GM23338 (cell line): ENCODE data around the gene IL1RN.

Source experiments
- CREB1 ChIP-seq: fragments of 250-450 bp; sonication (Bioruptor Pico); IDR thresholded peaks from 2 replicates; pipeline ENCODE4 v1.5.0; 2020; ENCODE audit warnings: low read depth, mild to moderate bottlenecking, moderate library complexity
- ETS1 ChIP-seq: IDR thresholded peaks from 2 replicates; pipeline ENCODE4 v1.6.1; 2016; ENCODE audit warnings: antibody characterized with exemption
- EZH2 ChIP-seq: fragments of 200-600 bp; sonication (generic); IDR thresholded peaks from one replicate; pipeline ENCODE4 v1.8.0; 2017; ENCODE audit warnings: antibody characterized with exemption, mild to moderate bottlenecking, low read depth; ENCODE audit not compliant: unreplicated experiment
- EZH2phosphoT487 ChIP-seq: fragments of 200-600 bp; sonication (generic); IDR thresholded peaks from one replicate; pipeline ENCODE4 v1.8.1; 2018; ENCODE audit warnings: antibody characterized with exemption; ENCODE audit not compliant: unreplicated experiment
- JUNB ChIP-seq: IDR thresholded peaks from one replicate; pipeline ENCODE4 v1.6.1; 2016; ENCODE audit warnings: antibody characterized with exemption; ENCODE audit not compliant: unreplicated experiment
- NANOG ChIP-seq: IDR thresholded peaks from 2 replicates; pipeline ENCODE4 v1.6.1; 2016; ENCODE audit warnings: antibody characterized with exemption, borderline replicate concordance
- POLR2AphosphoS5 ChIP-seq: IDR thresholded peaks from 2 replicates; pipeline ENCODE4 v1.6.1; 2016; ENCODE audit warnings: antibody characterized with exemption, low read depth
- REST ChIP-seq: IDR thresholded peaks from one replicate; pipeline ENCODE4 v1.6.1; 2018; ENCODE audit warnings: antibody characterized with exemption; ENCODE audit not compliant: unreplicated experiment
- ZNF114 ChIP-seq: fragments of 250-450 bp; sonication (Bioruptor Pico); IDR thresholded peaks from 2 replicates; pipeline ENCODE4 v1.5.0; 2020; ENCODE audit warnings: mild to moderate bottlenecking, moderate library complexity
- ZNF331 ChIP-seq: fragments of 250-450 bp; sonication (Bioruptor Pico); IDR thresholded peaks from 2 replicates; pipeline ENCODE4 v1.5.0; 2020; ENCODE audit warnings: low read depth, mild to moderate bottlenecking, moderate library complexity
- TF ChIP-seq, protein P1 (sequence below), 2 experiments: fragments of 200-600 bp in 1 of 2; sonication (generic) in 1 of 2; conservative IDR thresholded peaks; 2 replicates each; pipeline versions ENCODE4 v1.5.1 to v1.6.1; 2016 to 2017; ENCODE audit warnings: antibody characterized with exemption in 2 of 2, low read depth in 2 of 2, mild to moderate bottlenecking in 2 of 2, moderate library complexity in 1 of 2

GRCh38 chr2:113078350-113078839 lies 49.0 kb upstream of the IL1RN start:
- TF ChIP-seq, protein P1, sequence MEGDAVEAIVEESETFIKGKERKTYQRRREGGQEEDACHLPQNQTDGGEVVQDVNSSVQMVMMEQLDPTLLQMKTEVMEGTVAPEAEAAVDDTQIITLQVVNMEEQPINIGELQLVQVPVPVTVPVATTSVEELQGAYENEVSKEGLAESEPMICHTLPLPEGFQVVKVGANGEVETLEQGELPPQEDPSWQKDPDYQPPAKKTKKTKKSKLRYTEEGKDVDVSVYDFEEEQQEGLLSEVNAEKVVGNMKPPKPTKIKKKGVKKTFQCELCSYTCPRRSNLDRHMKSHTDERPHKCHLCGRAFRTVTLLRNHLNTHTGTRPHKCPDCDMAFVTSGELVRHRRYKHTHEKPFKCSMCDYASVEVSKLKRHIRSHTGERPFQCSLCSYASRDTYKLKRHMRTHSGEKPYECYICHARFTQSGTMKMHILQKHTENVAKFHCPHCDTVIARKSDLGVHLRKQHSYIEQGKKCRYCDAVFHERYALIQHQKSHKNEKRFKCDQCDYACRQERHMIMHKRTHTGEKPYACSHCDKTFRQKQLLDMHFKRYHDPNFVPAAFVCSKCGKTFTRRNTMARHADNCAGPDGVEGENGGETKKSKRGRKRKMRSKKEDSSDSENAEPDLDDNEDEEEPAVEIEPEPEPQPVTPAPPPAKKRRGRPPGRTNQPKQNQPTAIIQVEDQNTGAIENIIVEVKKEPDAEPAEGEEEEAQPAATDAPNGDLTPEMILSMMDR (conservative IDR thresholded peaks at IDR 0.05; ENCODE audit: low read depth in 2 of 2): no peak
- TF ChIP-seq EZH2 (no peak), POLR2AphosphoS5 (no peak), CREB1 (CRISPR knock-in tag) (no peak), EZH2phosphoT487 (no peak), NANOG (no peak), REST (no peak), ETS1 (no peak), ZNF114 (CRISPR knock-in tag) (no peak), JUNB (no peak), ZNF331 (CRISPR knock-in tag) (no peak)
